Measurements from ENCODE around the gene MFF.

DNA sequence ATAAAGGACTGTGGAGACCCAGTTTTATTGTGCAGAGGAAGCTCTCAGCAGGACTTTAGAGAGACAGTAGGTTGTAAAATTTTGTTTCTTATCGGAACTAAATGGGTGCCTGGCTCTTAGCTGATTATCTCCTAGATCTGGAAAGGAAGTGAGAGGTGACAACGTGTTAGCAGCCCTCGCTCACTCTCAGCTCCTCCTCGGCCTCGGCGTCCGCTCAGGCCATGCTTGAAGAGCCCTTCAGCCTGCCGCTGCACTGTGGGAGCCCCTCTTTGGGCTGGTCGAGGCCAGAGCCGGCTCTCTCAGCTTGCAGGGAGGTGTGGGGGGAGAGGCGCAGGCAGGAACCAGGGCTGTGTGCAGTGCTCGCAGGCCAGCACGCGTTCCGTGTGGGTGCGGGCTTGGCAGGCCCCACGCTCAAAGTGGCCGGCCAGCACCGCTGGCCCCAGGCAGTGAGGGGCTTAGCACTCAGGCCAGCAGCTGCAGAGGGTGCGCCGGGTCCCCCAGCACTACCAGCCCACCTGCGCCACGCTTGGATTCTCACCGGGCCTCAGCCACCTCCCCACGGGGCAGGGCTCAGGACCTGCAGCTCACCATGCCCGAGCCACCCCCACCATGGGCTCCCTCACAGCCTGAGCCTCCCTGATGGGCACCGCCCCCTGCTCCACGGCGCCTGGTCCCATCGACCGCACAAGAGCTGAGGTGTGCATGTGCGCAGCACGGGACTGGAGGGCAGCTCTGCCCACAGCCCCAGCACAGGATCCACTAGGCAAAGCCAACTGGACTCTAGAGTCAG, 4.6 kb upstream of the MFF start:
- no peak for TF ChIP-seq CTCF (IDR thresholded peaks at IDR 0.05; ENCODE audit: extremely low read depth in 1 of 2, insufficient read depth in 1 of 2, low read depth in 1 of 2, low read length in 2 of 2)
- no peak for TF ChIP-seq POLR2A (IDR thresholded peaks at IDR 0.05; ENCODE audit: low read depth, low read length)
- no peak for TF ChIP-seq EZH2 (IDR thresholded peaks at IDR 0.05; ENCODE audit: borderline replicate concordance, low read depth, low read length, severe bottlenecking)
- TF ChIP-seq POLR2AphosphoS5 (IDR thresholded peaks at IDR 0.05; ENCODE audit: insufficient read depth, low read depth, low read length): no peak
- no peak for TF ChIP-seq MAX (IDR thresholded peaks at IDR 0.05; ENCODE audit: insufficient read depth, insufficient read length)

Measured in endothelial cell of umbilical vein (primary cell).